Activated naive CD4-positive, alpha-beta T cell treated with anti-CD3 and anti-CD28 coated beads, Interleukin-2, amount 10 ng/mL, durations not matched to agents 7 days and 5 days (primary cell): ENCODE data around the gene CLEC16A.

Experiments used
- CTCF ChIA-PET: fragments of 350-600 bp; sonication (Branson Sonifier 250); formaldehyde crosslinking; loops from one replicate; lab custom pipeline; 2021; ENCODE audit warnings: antibody characterized with exemption; lab: Charles Lee
- DNase-seq: peaks from one replicate; pipeline ENCODE4 v3.0.0-alpha.2; 2020
- H3K27ac Mint-ChIP-seq: one replicate; pipeline ENCODE4 v1.8.0; 2021; ENCODE audit warnings: mild to moderate bottlenecking, moderate library complexity, mixed read lengths
- H3K27me3 Mint-ChIP-seq: one replicate; pipeline ENCODE4 v1.8.0; 2021; ENCODE audit warnings: mild to moderate bottlenecking, mixed read lengths
- H3K36me3 Mint-ChIP-seq: one replicate; pipeline ENCODE4 v1.8.0; 2021; ENCODE audit warnings: mixed read lengths
- H3K4me1 Mint-ChIP-seq: one replicate; pipeline ENCODE4 v1.8.0; 2021; ENCODE audit warnings: mixed read lengths
- H3K4me3 Mint-ChIP-seq: one replicate; pipeline ENCODE4 v1.8.0; 2021; ENCODE audit warnings: mild to moderate bottlenecking, moderate library complexity, mixed read lengths
- H3K9me3 Mint-ChIP-seq: one replicate; pipeline ENCODE4 v1.8.0; 2021; ENCODE audit warnings: mixed read lengths

CLEC16A gene

GRCh38 chr16:10931134-10931533, 13.2 kb upstream of the CLEC16A start:
- Mint-ChIP-seq H3K4me3 (no peak overlapping the region), H3K27me3 (no peaks in the 10 kb centered on the region), H3K4me1 (peaks cover 28% of the 10 kb centered on the region), H3K36me3 (peaks cover 40% of the 10 kb centered on the region), H3K9me3 (no peaks in the 10 kb centered on the region), H3K27ac (no peak overlapping the region)
- DNase-seq: no peak
- CTCF ChIA-PET: interaction anchor here (1.0 to 1.4 kb wide), 2 partner anchors 13 to 15 kb away, joined by 3 to 4 read pairs; no protein-coding TSS in a partner anchor

GRCh38 chr16:10931977-10932632, 12.3 kb upstream of the CLEC16A start:
- no peak overlapping the region for H3K4me3 Mint-ChIP-seq
- no peak overlapping the region for H3K27ac Mint-ChIP-seq
- H3K27me3 Mint-ChIP-seq: no peaks in the 10 kb centered on the region
- no peaks in the 10 kb centered on the region for H3K9me3 Mint-ChIP-seq
- H3K4me1 Mint-ChIP-seq: peaks cover 38% of the 10 kb centered on the region
- CTCF ChIA-PET: no interaction called here
- DNase-seq: no peak
- H3K36me3 Mint-ChIP-seq: peaks cover 39% of the 10 kb centered on the region

- Mint-ChIP-seq H3K4me3 (no peak overlapping the region), H3K4me1 (peaks cover 48% of the 10 kb centered on the region)
Measured at GRCh38 chr16:10932959-10933710, 11.2 kb upstream of the CLEC16A start.

GRCh38 chr16:10933865-10934264, 10.5 kb upstream of the CLEC16A start:
- no peak for DNase-seq
- no peaks in the 10 kb centered on the region for H3K27me3 Mint-ChIP-seq
- peaks cover 34% of the 10 kb centered on the region for H3K36me3 Mint-ChIP-seq
- CTCF ChIA-PET: no interaction called here
- H3K4me3 Mint-ChIP-seq: no peak overlapping the region
- peaks cover 56% of the 10 kb centered on the region for H3K4me1 Mint-ChIP-seq
- H3K9me3 Mint-ChIP-seq: no peaks in the 10 kb centered on the region
- H3K27ac Mint-ChIP-seq: no peak overlapping the region

More at GRCh38 chr16:10932959-10933710, 11.2 kb upstream of the CLEC16A start:
- Mint-ChIP-seq H3K9me3 (no peaks in the 10 kb centered on the region), H3K27me3 (no peaks in the 10 kb centered on the region), H3K36me3 (peaks cover 35% of the 10 kb centered on the region), H3K27ac (no peak overlapping the region)
- CTCF ChIA-PET: no interaction called here
- DNase-seq: no peak

- H3K27ac Mint-ChIP-seq: no peak overlapping the region
- no peak for DNase-seq
- H3K9me3 Mint-ChIP-seq: no peaks in the 10 kb centered on the region
- CTCF ChIA-PET: no interaction called here
- H3K27me3 Mint-ChIP-seq: no peaks in the 10 kb centered on the region
- no peak overlapping the region for H3K4me3 Mint-ChIP-seq
- peaks cover 37% of the 10 kb centered on the region for H3K36me3 Mint-ChIP-seq
- H3K4me1 Mint-ChIP-seq: peaks cover 62% of the 10 kb centered on the region
Measured at GRCh38 chr16:10934325-10935107, 9.8 kb upstream of the CLEC16A start.

- no peak overlapping the region for H3K27ac Mint-ChIP-seq
- H3K9me3 Mint-ChIP-seq: no peaks in the 10 kb centered on the region
- no peaks in the 10 kb centered on the region for H3K27me3 Mint-ChIP-seq
- CTCF ChIA-PET: no interaction called here
- DNase-seq: no peak
- peaks cover 40% of the 10 kb centered on the region for H3K36me3 Mint-ChIP-seq
- H3K4me1 Mint-ChIP-seq: peaks cover 71% of the 10 kb centered on the region
- H3K4me3 Mint-ChIP-seq: no peak overlapping the region
Measured at GRCh38 chr16:10935226-10935915, 9.0 kb upstream of the CLEC16A start.

- Mint-ChIP-seq H3K9me3 (no peaks in the 10 kb centered on the region), H3K4me3 (no peak overlapping the region), H3K36me3 (peaks cover 41% of the 10 kb centered on the region), H3K27ac (no peak overlapping the region), H3K4me1 (peaks cover 78% of the 10 kb centered on the region), H3K27me3 (no peaks in the 10 kb centered on the region)
- CTCF ChIA-PET: interaction anchor here (0.5 to 2.0 kb wide), 3 partner anchors 18 to 84 kb away, joined by 3 to 6 read pairs (median 6); no protein-coding TSS in a partner anchor
- no peak for DNase-seq
Measured at GRCh38 chr16:10936272-10936984, 7.9 kb upstream of the CLEC16A start.

- DNase-seq: peak; percentile 58
- H3K4me1 Mint-ChIP-seq: peaks cover 78% of the 10 kb centered on the region
- CTCF ChIA-PET: interaction anchor here (0.5 to 2.0 kb wide), 4 partner anchors 18 to 266 kb away, joined by 3 to 6 read pairs (median 4); no protein-coding TSS in a partner anchor
- H3K36me3 Mint-ChIP-seq: peaks cover 38% of the 10 kb centered on the region
- peak overlapping the region; percentile 66 for H3K4me3 Mint-ChIP-seq
- no peaks in the 10 kb centered on the region for H3K27me3 Mint-ChIP-seq
- H3K9me3 Mint-ChIP-seq: no peaks in the 10 kb centered on the region
- peak overlapping the region; percentile 79 for H3K27ac Mint-ChIP-seq
Measured at GRCh38 chr16:10937068-10937859, 7.1 kb upstream of the CLEC16A start.

- Mint-ChIP-seq H3K27me3 (no peaks in the 10 kb centered on the region), H3K36me3 (peaks cover 38% of the 10 kb centered on the region), H3K4me3 (peak overlapping the region; percentile 66), H3K27ac (peak overlapping the region; percentile 79), H3K4me1 (peaks cover 83% of the 10 kb centered on the region), H3K9me3 (no peaks in the 10 kb centered on the region)
- DNase-seq: peak; percentile 50
- CTCF ChIA-PET: interaction anchor here (0.8 to 2.0 kb wide), 2 partner anchors 16 to 26 kb away, joined by 3 to 6 read pairs; no protein-coding TSS in a partner anchor
Measured at GRCh38 chr16:10938321-10938720, 6.0 kb upstream of the CLEC16A start.

- no peak for DNase-seq
- Mint-ChIP-seq H3K9me3 (no peaks in the 10 kb centered on the region), H3K27ac (peak overlapping the region; percentile 79), H3K4me1 (peaks cover 82% of the 10 kb centered on the region), H3K4me3 (peak overlapping the region; percentile 88), H3K27me3 (no peaks in the 10 kb centered on the region), H3K36me3 (peaks cover 36% of the 10 kb centered on the region)
- CTCF ChIA-PET: interaction anchor here (0.8 kb wide), 1 partner anchor 15 kb away, joined by 3 read pairs; no protein-coding TSS in a partner anchor
Measured at GRCh38 chr16:10938796-10939648, 5.3 kb upstream of the CLEC16A start.

GRCh38 chr16:10939649-10940234, 4.6 kb upstream of the CLEC16A start:
- peaks cover 3% of the 10 kb centered on the region for H3K27me3 Mint-ChIP-seq
- peak overlapping the region; percentile 20 for H3K27ac Mint-ChIP-seq
- peaks cover 36% of the 10 kb centered on the region for H3K36me3 Mint-ChIP-seq
- CTCF ChIA-PET: interaction anchor here (0.8 kb wide), 1 partner anchor 14 kb away, joined by 3 read pairs; no protein-coding TSS in a partner anchor
- no peaks in the 10 kb centered on the region for H3K9me3 Mint-ChIP-seq
- peak overlapping the region; percentile 88 for H3K4me3 Mint-ChIP-seq
- peaks cover 81% of the 10 kb centered on the region for H3K4me1 Mint-ChIP-seq
- no peak for DNase-seq
